Neural cell (in vitro differentiated cells): ENCODE measurements around the gene CAPN5.

Source experiments
- EP300 ChIP-seq: fragments of 450-650 bp; conservative IDR thresholded peaks from 2 replicates; pipeline ENCODE4 v1.6.1; 2014; ENCODE audit warnings: antibody characterized with exemption, mild to moderate bottlenecking, moderate library complexity; ENCODE audit not compliant: poor library complexity, severe bottlenecking
- EZH2 ChIP-seq: fragments of 200-600, 300-800 bp; shearing (Covaris generic), sonication (generic); IDR thresholded peaks from 2 replicates; pipeline ENCODE4 v1.6.1; 2014; ENCODE audit warnings: antibody characterized with exemption, low read length, borderline replicate concordance, mild to moderate bottlenecking; ENCODE audit not compliant: insufficient read depth, poor library complexity, severe bottlenecking
- POLR2AphosphoS5 ChIP-seq: IDR thresholded peaks from 2 replicates; pipeline ENCODE4 v1.6.1; 2012
- RAD21 ChIP-seq: fragments of 450-650 bp; conservative IDR thresholded peaks from 2 replicates; pipeline ENCODE4 v1.6.1; 2014; ENCODE audit warnings: antibody characterized with exemption, mild to moderate bottlenecking, moderate library complexity
- SMC3 ChIP-seq: fragments of 450-650 bp; conservative IDR thresholded peaks from 2 replicates; pipeline ENCODE4 v1.6.1; 2014; ENCODE audit warnings: antibody characterized with exemption, mild to moderate bottlenecking, moderate library complexity; ENCODE audit not compliant: poor library complexity
- TAF1 ChIP-seq: IDR thresholded peaks from 2 replicates; pipeline ENCODE4 v1.6.1; 2012; ENCODE audit warnings: low read depth
- TF ChIP-seq, protein P1 (sequence below): fragments of 450-650 bp; IDR thresholded peaks from 2 replicates; pipeline ENCODE4 v1.5.1; 2014; ENCODE audit warnings: antibody characterized with exemption, mild to moderate bottlenecking, moderate library complexity; ENCODE audit not compliant: poor library complexity, severe bottlenecking
- TF ChIP-seq, protein P2 (sequence below): IDR thresholded peaks from 2 replicates; pipeline ENCODE4 v1.6.1; 2012; ENCODE audit warnings: borderline replicate concordance

DNA sequence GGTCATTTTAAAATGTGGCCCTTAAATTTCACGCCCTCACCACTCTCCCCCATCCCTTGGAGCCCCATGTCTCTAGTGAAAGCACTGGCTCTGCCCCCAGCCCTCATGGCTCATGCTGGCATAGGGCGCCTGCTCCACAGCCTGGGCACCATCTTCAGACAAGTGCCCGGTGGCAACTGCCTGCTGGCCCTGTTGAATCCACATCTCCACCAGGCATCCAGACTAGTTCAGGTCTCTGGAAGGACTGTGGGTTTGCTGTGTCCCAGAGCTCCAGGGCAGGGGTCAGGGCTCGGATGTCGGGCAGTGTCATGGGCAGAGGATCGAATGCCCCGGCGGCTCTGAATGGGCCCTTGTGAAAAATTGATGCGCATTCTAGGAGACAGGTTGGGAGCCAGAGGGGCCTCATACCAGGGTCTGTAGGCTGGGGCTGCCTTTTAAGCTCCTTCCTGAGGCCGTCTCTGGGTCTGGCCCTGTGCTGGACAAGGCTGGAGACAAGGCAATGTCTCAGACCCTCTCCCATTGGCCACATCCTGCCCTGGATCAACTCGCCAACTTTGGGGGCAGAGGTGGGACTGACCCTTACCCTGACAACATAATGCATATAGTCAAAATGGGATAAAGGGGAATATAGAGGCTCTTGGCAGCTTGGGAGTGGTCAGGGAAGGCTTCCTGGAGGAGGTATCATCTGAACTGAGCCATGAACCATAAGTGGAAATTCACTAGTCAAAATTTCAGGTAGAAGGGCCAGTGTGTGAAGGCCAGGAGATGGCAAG is 62.5 kb downstream of the CAPN5 start:
- TF ChIP-seq, protein P1, sequence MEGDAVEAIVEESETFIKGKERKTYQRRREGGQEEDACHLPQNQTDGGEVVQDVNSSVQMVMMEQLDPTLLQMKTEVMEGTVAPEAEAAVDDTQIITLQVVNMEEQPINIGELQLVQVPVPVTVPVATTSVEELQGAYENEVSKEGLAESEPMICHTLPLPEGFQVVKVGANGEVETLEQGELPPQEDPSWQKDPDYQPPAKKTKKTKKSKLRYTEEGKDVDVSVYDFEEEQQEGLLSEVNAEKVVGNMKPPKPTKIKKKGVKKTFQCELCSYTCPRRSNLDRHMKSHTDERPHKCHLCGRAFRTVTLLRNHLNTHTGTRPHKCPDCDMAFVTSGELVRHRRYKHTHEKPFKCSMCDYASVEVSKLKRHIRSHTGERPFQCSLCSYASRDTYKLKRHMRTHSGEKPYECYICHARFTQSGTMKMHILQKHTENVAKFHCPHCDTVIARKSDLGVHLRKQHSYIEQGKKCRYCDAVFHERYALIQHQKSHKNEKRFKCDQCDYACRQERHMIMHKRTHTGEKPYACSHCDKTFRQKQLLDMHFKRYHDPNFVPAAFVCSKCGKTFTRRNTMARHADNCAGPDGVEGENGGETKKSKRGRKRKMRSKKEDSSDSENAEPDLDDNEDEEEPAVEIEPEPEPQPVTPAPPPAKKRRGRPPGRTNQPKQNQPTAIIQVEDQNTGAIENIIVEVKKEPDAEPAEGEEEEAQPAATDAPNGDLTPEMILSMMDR: no peak
- no peak for TF ChIP-seq EZH2
- no peak for TF ChIP-seq POLR2AphosphoS5
- TF ChIP-seq SMC3: no peak
- no peak for TF ChIP-seq RAD21
- TF ChIP-seq, protein P2, sequence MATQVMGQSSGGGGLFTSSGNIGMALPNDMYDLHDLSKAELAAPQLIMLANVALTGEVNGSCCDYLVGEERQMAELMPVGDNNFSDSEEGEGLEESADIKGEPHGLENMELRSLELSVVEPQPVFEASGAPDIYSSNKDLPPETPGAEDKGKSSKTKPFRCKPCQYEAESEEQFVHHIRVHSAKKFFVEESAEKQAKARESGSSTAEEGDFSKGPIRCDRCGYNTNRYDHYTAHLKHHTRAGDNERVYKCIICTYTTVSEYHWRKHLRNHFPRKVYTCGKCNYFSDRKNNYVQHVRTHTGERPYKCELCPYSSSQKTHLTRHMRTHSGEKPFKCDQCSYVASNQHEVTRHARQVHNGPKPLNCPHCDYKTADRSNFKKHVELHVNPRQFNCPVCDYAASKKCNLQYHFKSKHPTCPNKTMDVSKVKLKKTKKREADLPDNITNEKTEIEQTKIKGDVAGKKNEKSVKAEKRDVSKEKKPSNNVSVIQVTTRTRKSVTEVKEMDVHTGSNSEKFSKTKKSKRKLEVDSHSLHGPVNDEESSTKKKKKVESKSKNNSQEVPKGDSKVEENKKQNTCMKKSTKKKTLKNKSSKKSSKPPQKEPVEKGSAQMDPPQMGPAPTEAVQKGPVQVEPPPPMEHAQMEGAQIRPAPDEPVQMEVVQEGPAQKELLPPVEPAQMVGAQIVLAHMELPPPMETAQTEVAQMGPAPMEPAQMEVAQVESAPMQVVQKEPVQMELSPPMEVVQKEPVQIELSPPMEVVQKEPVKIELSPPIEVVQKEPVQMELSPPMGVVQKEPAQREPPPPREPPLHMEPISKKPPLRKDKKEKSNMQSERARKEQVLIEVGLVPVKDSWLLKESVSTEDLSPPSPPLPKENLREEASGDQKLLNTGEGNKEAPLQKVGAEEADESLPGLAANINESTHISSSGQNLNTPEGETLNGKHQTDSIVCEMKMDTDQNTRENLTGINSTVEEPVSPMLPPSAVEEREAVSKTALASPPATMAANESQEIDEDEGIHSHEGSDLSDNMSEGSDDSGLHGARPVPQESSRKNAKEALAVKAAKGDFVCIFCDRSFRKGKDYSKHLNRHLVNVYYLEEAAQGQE: no peak
- no peak for TF ChIP-seq TAF1
- no peak for TF ChIP-seq EP300
